Peyer's patch (tissue), 4 donors: ENCODE measurements around the gene CREBL2. TPM values are rescaled to one million over a fixed set of nuclear protein-coding genes. Genes with fewer than 3 reads are reported as not detected.

Source experiments
- DNase-seq, 3 donors: peaks; one replicate each; pipeline ENCODE4 v3.0.0-alpha.2; 2017 to 2019
- H3K27ac ChIP-seq, 4 donors: fragments of 200-600 bp; sonication (generic); one replicate each; pipeline ENCODE4 v1.5.1; 2016 to 2019
- H3K27me3 ChIP-seq, 2 donors: fragments of 200-600 bp; sonication (generic); one replicate each; pipeline ENCODE4 v1.5.1; 2019
- H3K36me3 ChIP-seq, 3 donors: fragments of 200-600 bp; sonication (generic); one replicate each; pipeline ENCODE4 v1.5.1; 2016 to 2019
- H3K4me1 ChIP-seq, 4 donors: fragments of 200-600 bp; sonication (generic); one replicate each; pipeline ENCODE4 v1.5.1; 2016 to 2019
- H3K4me3 ChIP-seq, 4 donors: fragments of 200-600 bp; sonication (generic); 1 replicate in 3 of 4; 2 replicates in 1 of 4; pipeline ENCODE4 v1.5.1; 2016 to 2019; ENCODE audit warnings: mild to moderate bottlenecking in 1 of 4
- H3K9me3 ChIP-seq, 4 donors: fragments of 200-600 bp; sonication (generic); one replicate each; pipeline ENCODE4 v1.5.1; 2016 to 2019; ENCODE audit warnings: mild to moderate bottlenecking in 1 of 4
- CTCF ChIP-seq, 6 experiments: fragments of 450-650 bp in 4 of 6; fragments of 200-600 bp in 2 of 6; sonication (generic) in 1 of 6; IDR thresholded peaks; one replicate each; pipeline ENCODE4 v1.5.1; 2017 to 2019; ENCODE audit warnings: antibody characterized with exemption in 6 of 6, mild to moderate bottlenecking in 3 of 6, moderate library complexity in 1 of 6
- POLR2A ChIP-seq, 2 donors: fragments of 450-650 bp; IDR thresholded peaks; one replicate each; pipeline ENCODE4 v1.5.1; 2017; ENCODE audit warnings: antibody characterized with exemption in 2 of 2, mild to moderate bottlenecking in 2 of 2, moderate library complexity in 2 of 2
- total RNA-seq, 4 donors: library from RNA; depleted of rRNA; stranded (reverse); fragments of >200 nt; gene quantifications; one replicate each; pipeline ENCODE4 v1.1.0, GENCODE V29; 2016

The CREBL2 gene
- total RNA-seq, 4 donors from 2014 or later, result 23.1 to 33.0 (median 27.6) TPM

GRCh38 chr12:12686925-12687324 lies 75.2 kb downstream of the CREBL2 start:
- Histone ChIP-seq H3K9me3 (no peaks in the 10 kb centered on the region), H3K4me1 (peaks cover 0 to 9% (median 0%) of the 10 kb centered on the region in 4 donors), H3K36me3 (no peaks in the 10 kb centered on the region), H3K27me3 (no peaks in the 10 kb centered on the region), H3K4me3 (no peak overlapping the region), H3K27ac (no peak overlapping the region)
- TF ChIP-seq CTCF (IDR thresholded peaks at IDR 0.05) (no peak), POLR2A (IDR thresholded peaks at IDR 0.05) (no peak)
- no peak for DNase-seq

GRCh38 chr12:12689647-12690300 lies 78.1 kb downstream of the CREBL2 start:
- H3K36me3 ChIP-seq, result no peaks in the 10 kb centered on the region
- peaks cover 0 to 9% (median 0%) of the 10 kb centered on the region in 4 donors for H3K4me1 ChIP-seq
- no peak for TF ChIP-seq POLR2A (IDR thresholded peaks at IDR 0.05)
- no peak for TF ChIP-seq CTCF (IDR thresholded peaks at IDR 0.05)
- no peak overlapping the region for H3K4me3 ChIP-seq
- no peak overlapping the region for H3K27ac ChIP-seq
- no peaks in the 10 kb centered on the region for H3K9me3 ChIP-seq
- no peak for DNase-seq
- H3K27me3 ChIP-seq, result no peaks in the 10 kb centered on the region

- no peaks in the 10 kb centered on the region for H3K27me3 ChIP-seq
- no peaks in the 10 kb centered on the region for H3K9me3 ChIP-seq
- DNase-seq, result no peak
Measured at GRCh38 chr12:12691549-12691948, 79.9 kb downstream of the CREBL2 start.

GRCh38 chr12:12693111-12693671 lies 81.5 kb downstream of the CREBL2 start:
- Histone ChIP-seq H3K9me3 (no peaks in the 10 kb centered on the region), H3K27ac (no peak overlapping the region), H3K4me1 (peaks cover 0 to 9% (median 2%) of the 10 kb centered on the region in 4 donors), H3K27me3 (no peaks in the 10 kb centered on the region), H3K36me3 (no peaks in the 10 kb centered on the region), H3K4me3 (no peak overlapping the region)
- TF ChIP-seq POLR2A (IDR thresholded peaks at IDR 0.05), result no peak
- TF ChIP-seq CTCF (IDR thresholded peaks at IDR 0.05), result no peak
- no peak for DNase-seq

More at GRCh38 chr12:12691549-12691948, 79.9 kb downstream of the CREBL2 start:
- no peak overlapping the region for H3K27ac ChIP-seq
- TF ChIP-seq POLR2A (IDR thresholded peaks at IDR 0.05) (no peak), CTCF (IDR thresholded peaks at IDR 0.05) (no peak)
- H3K36me3 ChIP-seq, result no peaks in the 10 kb centered on the region
- no peak overlapping the region for H3K4me3 ChIP-seq
- H3K4me1 ChIP-seq, result peaks cover 0 to 9% (median 0%) of the 10 kb centered on the region in 4 donors

Other genes with a start within 250 kb of the CREBL2 start
- 10 to 100 TPM; 20.6 to 52.6 (median 45.7) TPM for gene DUSP16, start 49.0 kb upstream of the CREBL2 start, total RNA-seq
- 1 to 10 TPM in 1 of 4 donors, under 1 TPM in 1, not detected in 2; 0.54 to 1.2 TPM for gene GPR19, start 84.3 kb downstream of the CREBL2 start, total RNA-seq
- 10 to 100 TPM; 37.7 to 66.0 (median 48.1) TPM for gene CDKN1B, start 105.5 kb downstream of the CREBL2 start, total RNA-seq
- gene APOLD1, start 173.8 kb downstream of the CREBL2 start, total RNA-seq, result 10 to 100 TPM in 1 of 4 donors, 1 to 10 TPM in 3; 2.3 to 14.9 (median 5.6) TPM
- gene DDX47, start 201.5 kb downstream of the CREBL2 start, total RNA-seq, result 10 to 100 TPM; 23.5 to 39.9 (median 33.1) TPM